Endodermal cell (in vitro differentiated cells): ENCODE results near the gene C19orf81. TPM values are rescaled to one million over a fixed set of nuclear protein-coding genes. Genes with fewer than 3 reads are reported as not detected.
"Not testable (repeated sequence)": the region's sequence is repeated elsewhere in the genome, so short reads cannot be mapped to it uniquely, and the experiment has no call there.

Experiments
- DNase-seq: peaks from one replicate; pipeline ENCODE4 v3.0.0-alpha.2; 2017
- H3K27ac ChIP-seq: 2 replicates; pipeline ENCODE4 v1.5.1; 2013; ENCODE audit warnings: mild to moderate bottlenecking, low read depth, low read length, moderate library complexity
- H3K27me3 ChIP-seq: 2 replicates; pipeline ENCODE4 v1.6.1; 2013; ENCODE audit warnings: mild to moderate bottlenecking, low read length, moderate library complexity; ENCODE audit not compliant: insufficient read depth, control insufficient read depth, poor library complexity, severe bottlenecking
- H3K36me3 ChIP-seq: 2 replicates; pipeline ENCODE4 v1.7.0; 2013; ENCODE audit warnings: mild to moderate bottlenecking, low read length, moderate library complexity; ENCODE audit not compliant: control insufficient read depth, insufficient read depth
- H3K4me1 ChIP-seq: one replicate; pipeline ENCODE4 v1.7.0; 2013; ENCODE audit warnings: low read length; ENCODE audit not compliant: control insufficient read depth, insufficient read depth
- H3K4me3 ChIP-seq: 2 replicates; pipeline ENCODE4 v1.5.1; 2013; ENCODE audit warnings: mild to moderate bottlenecking, low read length, moderate library complexity
- H3K9ac ChIP-seq: 2 replicates; pipeline ENCODE4 v1.6.1; 2013; ENCODE audit warnings: mild to moderate bottlenecking, low read length, moderate library complexity; ENCODE audit not compliant: poor library complexity, severe bottlenecking; ENCODE audit errors: extremely low read depth
- H3K9me3 ChIP-seq: 2 replicates; pipeline ENCODE4 v1.6.1; 2013; ENCODE audit warnings: mild to moderate bottlenecking, low read length, moderate library complexity; ENCODE audit not compliant: control insufficient read depth
- H3K27ac Mint-ChIP-seq: 2 replicates; pipeline ENCODE4 v1.8.0; 2020; ENCODE audit warnings: mixed read lengths
- H3K27me3 Mint-ChIP-seq: 2 replicates; pipeline ENCODE4 v1.8.0; 2021; ENCODE audit warnings: mild to moderate bottlenecking, mixed read lengths; ENCODE audit not compliant: insufficient read depth
- H3K36me3 Mint-ChIP-seq: 2 replicates; pipeline ENCODE4 v1.8.0; 2020; ENCODE audit warnings: low read depth, mixed read lengths
- H3K4me1 Mint-ChIP-seq: 2 replicates; pipeline ENCODE4 v1.8.0; 2020; ENCODE audit warnings: mixed read lengths
- H3K4me3 Mint-ChIP-seq: 2 replicates; pipeline ENCODE4 v1.8.0; 2020; ENCODE audit warnings: mild to moderate bottlenecking, moderate library complexity, mixed read lengths
- H3K9me3 Mint-ChIP-seq: 2 replicates; pipeline ENCODE4 v1.8.0; 2020; ENCODE audit warnings: mild to moderate bottlenecking, mixed read lengths
- WGBS, 2 experiments: methylation state at CpG; one replicate each; pipeline versions ENCODE4 v1.1.5 to v1.1.7; 2013; ENCODE audit warnings: missing lambda C conversion rate in 2 of 2, mixed read lengths in 1 of 2; ENCODE audit not compliant: insufficient coverage in 1 of 2, insufficient read length in 1 of 2; 5-methylcytosine and 5-hydroxymethylcytosine counted together
- total RNA-seq, 2 donors: library from RNA; stranded (reverse); fragmentation: NEBNext Ultra II Directional in 1 of 2; extraction: Animal tissue kit (Norgen Biotek cat#: 25700) in 1 of 2; gene quantifications; 2 replicates in 1 of 2; 3 replicates in 1 of 2; pipeline ENCODE4 v1.2.1, GENCODE V29; 2021
- TF ChIP-seq, protein P1 (sequence below): fragments of 200-600 bp; sonication (generic); conservative IDR thresholded peaks from 2 replicates; pipeline ENCODE4 v1.5.0; 2021; ENCODE audit warnings: antibody characterized with exemption, mild to moderate bottlenecking

Gene C19orf81
- total RNA-seq, 2 donors from 2014 or later = 11.3 to 26.8 TPM

DNA sequence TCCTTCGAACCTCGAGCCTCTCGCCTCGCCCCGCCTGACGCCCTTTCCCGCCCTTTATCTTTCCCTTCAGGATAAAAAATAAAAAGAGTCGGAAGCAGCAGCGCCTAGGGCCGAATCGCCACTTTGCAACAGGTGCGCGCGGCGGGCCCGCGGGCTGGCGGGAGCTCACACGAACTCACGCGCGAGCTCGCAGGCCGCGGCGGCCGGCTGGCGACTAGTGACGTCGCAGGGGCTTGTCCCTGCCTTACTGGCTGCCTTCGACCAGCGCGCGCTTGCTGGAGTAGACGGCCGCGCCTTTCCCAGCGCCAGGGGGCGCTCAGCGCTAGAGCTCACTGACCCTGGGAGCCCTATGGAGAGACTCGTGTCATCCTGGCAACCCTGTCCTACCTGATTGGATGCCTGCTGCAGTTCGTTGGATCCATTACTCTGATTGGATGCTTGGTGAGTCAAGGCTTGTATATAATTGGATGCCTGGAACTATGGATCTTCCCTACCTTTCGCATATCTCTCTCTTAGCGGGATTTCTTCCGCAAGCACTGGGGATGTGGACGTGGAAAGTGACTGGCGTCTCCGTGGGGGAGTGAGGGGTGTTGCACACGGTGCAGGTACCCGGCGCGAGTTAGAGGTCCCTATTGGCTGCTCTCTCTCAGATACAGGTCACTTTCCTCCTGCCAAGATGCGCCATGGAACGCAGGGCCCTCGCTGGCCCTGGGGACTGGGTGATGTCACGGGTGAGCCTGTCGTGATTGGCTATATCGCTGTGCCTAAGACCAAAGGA, 43.0 kb upstream of the C19orf81 start:
- H3K9ac ChIP-seq, H3K27ac ChIP-seq, H3K36me3 Mint-ChIP-seq, H3K9me3 ChIP-seq, H3K4me1 ChIP-seq, H3K36me3 ChIP-seq, H3K4me1 Mint-ChIP-seq, H3K27ac Mint-ChIP-seq, H3K4me3 ChIP-seq: not testable (repeated sequence)
- H3K9me3 Mint-ChIP-seq = peaks cover 35% of the 10 kb centered on the region
- TF ChIP-seq, protein P1, sequence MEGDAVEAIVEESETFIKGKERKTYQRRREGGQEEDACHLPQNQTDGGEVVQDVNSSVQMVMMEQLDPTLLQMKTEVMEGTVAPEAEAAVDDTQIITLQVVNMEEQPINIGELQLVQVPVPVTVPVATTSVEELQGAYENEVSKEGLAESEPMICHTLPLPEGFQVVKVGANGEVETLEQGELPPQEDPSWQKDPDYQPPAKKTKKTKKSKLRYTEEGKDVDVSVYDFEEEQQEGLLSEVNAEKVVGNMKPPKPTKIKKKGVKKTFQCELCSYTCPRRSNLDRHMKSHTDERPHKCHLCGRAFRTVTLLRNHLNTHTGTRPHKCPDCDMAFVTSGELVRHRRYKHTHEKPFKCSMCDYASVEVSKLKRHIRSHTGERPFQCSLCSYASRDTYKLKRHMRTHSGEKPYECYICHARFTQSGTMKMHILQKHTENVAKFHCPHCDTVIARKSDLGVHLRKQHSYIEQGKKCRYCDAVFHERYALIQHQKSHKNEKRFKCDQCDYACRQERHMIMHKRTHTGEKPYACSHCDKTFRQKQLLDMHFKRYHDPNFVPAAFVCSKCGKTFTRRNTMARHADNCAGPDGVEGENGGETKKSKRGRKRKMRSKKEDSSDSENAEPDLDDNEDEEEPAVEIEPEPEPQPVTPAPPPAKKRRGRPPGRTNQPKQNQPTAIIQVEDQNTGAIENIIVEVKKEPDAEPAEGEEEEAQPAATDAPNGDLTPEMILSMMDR = peak; percentile 56
- H3K27me3 Mint-ChIP-seq = peaks cover 63% of the 10 kb centered on the region
- peak; percentile 72 for DNase-seq
- H3K4me3 Mint-ChIP-seq = peak overlapping the region; percentile 24
- peaks cover 11% of the 10 kb centered on the region for H3K27me3 ChIP-seq
- 0 to 66% methylated on average over 1 to 32 of the region's 58 CpGs for WGBS, 2 experiments

DNA sequence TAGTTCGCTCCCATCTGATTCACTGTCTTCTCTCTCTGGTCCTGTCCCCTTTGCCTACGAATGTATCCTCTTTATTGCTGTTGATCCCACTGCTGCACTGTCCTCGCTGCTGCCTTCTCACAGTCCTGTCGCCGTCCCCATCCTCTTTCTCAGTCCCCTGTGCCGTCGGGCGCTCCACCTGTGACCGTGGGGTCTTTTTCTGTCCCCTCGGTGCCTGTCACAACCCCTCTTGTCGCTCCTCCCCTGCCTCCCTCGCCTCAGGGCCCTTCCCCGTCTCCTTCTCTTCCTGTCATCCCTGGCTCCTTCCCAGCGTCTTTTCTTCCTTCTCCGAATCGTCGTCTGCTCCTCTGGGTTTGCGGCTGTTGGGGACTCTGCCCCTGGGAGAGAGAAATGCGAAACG, 41.9 kb upstream of the C19orf81 start:
- no peak overlapping the region for H3K27ac ChIP-seq
- H3K27me3 ChIP-seq = peaks cover 11% of the 10 kb centered on the region
- Mint-ChIP-seq H3K4me3 (no peak overlapping the region), H3K27me3 (peaks cover 57% of the 10 kb centered on the region), H3K27ac (no peak overlapping the region), H3K36me3 (peaks cover 4% of the 10 kb centered on the region), H3K4me1 (no peaks in the 10 kb centered on the region), H3K9me3 (peaks cover 35% of the 10 kb centered on the region)
- 70 to 75% methylated on average over 6 to 20 of the region's 20 CpGs for WGBS, 2 experiments
- TF ChIP-seq, protein P1 = no peak
- no peak overlapping the region for H3K9ac ChIP-seq
- no peaks in the 10 kb centered on the region for H3K36me3 ChIP-seq
- no peaks in the 10 kb centered on the region for H3K4me1 ChIP-seq
- H3K4me3 ChIP-seq = no peak overlapping the region
- DNase-seq = no peak
- H3K9me3 ChIP-seq = no peaks in the 10 kb centered on the region

DNA sequence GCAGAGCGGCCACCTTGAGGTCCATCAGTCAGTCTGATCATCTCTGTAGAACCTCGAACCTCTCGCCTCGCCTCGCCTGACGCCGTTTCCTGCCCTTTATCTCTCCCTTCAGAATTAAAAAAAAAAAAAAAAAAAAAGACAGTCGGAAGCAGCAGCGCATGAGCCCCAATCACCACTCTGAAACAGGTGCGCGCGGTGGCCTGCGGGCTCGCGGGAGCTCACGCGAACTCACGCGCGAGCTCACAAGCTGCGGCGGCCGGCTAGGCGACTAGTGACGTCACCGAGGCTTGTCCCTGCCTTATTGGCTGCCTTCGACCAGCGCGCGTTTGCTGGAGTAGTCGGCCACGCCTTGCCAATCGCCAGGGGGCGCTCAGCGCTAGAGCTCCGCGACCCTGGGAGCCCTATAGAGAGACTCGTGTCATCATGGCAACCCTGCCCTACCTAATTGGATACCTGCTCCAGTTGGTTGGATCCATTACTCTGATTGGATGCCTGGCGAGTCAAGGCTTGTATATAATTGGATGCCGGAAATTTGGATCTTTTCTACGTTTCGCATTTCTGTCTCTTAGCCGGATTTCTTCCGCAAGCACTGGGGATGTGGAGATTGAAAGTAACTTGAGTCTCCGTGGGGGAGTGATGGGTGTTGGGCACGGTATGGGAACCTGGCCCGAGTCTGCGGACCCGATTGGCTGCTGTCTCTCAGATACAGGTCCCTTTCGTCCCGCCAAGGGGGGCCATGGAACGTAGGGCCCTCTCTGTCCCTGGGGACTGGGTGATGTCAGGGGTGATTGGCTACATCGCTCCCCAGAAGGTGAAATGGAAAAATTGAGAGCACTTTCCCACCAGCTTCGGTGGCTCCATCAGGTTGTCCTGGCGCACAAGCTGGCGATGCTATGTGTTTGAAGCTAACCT, 41.1 kb upstream of the C19orf81 start:
- Mint-ChIP-seq H3K27me3 (peaks cover 50% of the 10 kb centered on the region), H3K27ac (peak overlapping the region; percentile 16), H3K36me3 (peaks cover 4% of the 10 kb centered on the region), H3K4me1 (no peaks in the 10 kb centered on the region), H3K9me3 (peaks cover 35% of the 10 kb centered on the region), H3K4me3 (peak overlapping the region; percentile 36)
- no peaks in the 10 kb centered on the region for H3K4me1 ChIP-seq
- no peak overlapping the region for H3K4me3 ChIP-seq
- H3K9me3 ChIP-seq = no peaks in the 10 kb centered on the region
- no peak overlapping the region for H3K9ac ChIP-seq
- H3K27ac ChIP-seq = no peak overlapping the region
- peaks cover 11% of the 10 kb centered on the region for H3K27me3 ChIP-seq
- WGBS, 2 experiments = 21% methylated on average over 56 of the region's 56 CpGs; no CpG with 5 or more reads in 1 of the 2 experiments
- TF ChIP-seq, protein P1 = peak; percentile 89
- H3K36me3 ChIP-seq = no peaks in the 10 kb centered on the region
- peak; percentile 99 for DNase-seq

DNA sequence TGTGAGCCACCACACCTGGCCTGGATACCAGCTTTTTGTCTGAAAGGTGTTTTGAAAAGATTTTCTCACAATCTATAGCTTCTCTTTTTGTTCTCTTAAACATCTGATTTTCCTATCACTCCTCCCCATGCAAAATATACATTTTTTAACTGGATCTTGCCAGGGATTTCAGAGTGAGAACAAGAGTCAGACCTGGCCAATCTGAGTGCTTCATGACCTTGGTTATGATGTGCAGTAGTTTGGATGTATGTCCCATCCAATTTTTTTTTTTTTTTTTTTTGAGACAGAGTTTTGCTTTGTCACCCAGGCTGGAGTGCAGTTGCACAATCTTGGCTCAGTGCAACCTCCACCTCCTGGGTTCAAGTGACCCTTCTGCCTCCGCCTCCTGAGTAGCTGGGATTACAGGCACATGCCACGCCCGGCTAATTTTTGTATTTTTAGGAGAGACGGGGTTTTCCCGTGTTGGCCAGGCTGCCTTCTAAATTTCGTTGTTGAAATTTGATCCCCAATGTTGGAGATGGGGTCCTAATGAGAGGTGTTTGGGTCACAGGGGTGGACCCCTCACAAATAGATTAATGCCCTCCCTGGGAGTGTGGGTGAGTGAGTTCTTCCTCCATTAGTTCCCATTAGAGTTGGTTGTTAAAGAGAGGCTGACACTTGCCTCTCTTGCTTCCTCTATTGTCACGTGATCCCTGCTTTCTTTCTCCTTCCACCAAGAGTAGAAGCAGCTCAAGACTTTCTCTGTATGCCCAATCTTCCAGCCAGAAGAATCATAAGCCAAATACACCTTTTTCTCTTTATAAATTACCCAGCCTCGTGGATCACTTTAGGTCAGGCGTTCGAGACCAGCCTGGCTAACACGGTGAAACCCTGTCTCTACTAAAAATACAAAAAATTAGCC, 36.5 kb upstream of the C19orf81 start:
- not testable (repeated sequence) for H3K9me3 ChIP-seq, H3K4me3 ChIP-seq, H3K36me3 Mint-ChIP-seq, H3K27ac ChIP-seq, H3K4me1 Mint-ChIP-seq, H3K36me3 ChIP-seq, H3K27me3 ChIP-seq, H3K9ac ChIP-seq, H3K4me1 ChIP-seq, H3K27ac Mint-ChIP-seq, H3K4me3 Mint-ChIP-seq, DNase-seq
- peaks cover 12% of the 10 kb centered on the region for H3K9me3 Mint-ChIP-seq
- peaks cover 24% of the 10 kb centered on the region for H3K27me3 Mint-ChIP-seq
- 79% methylated on average over 5 of the region's 11 CpGs; no CpG with 5 or more reads in 1 of the 2 experiments for WGBS, 2 experiments
